ENCODE results near the gene SLX4IP. TPM values are rescaled to one million over a fixed set of nuclear protein-coding genes. Genes with fewer than 3 reads are reported as not detected.

Gene SLX4IP
- total and polyA plus RNA-seq, 2 of the 13 experiments (the other 11 are each of a cell fraction or from before 2014, with no cell fraction given), result 3.6 to 7.3 TPM

DNA sequence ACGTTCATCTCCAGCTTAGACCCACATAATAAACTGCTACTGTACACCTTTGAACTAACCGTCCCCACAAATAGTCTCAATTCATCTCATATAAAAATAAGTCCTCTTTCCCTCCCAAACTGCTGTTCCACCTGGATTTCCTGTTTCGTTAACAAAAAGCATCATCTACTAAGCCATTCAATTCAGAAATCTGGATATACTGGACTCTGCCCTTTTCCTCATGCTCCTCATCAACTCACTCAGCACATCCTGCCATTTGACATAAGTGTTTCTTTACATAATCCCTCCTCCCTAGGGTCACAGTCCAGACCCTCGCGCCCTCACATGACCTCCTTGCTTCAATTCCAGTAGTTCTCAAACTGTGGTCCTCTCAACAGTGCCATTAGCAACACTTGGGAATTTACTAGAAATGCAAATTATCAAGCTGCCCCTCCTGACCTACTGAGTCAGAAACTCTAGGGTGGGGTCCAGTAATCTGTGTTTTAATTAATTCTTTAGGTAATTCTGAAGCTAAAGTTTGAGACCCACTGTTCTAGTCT lies 5.6 kb upstream of the SLX4IP start (continued):
- TF ChIP-seq MEIS1 (CRISPR knock-in tag; IDR thresholded peaks at IDR 0.05; ENCODE audit: borderline replicate concordance) (peak; percentile 67; the same call in 1 of the 2 replicates), ADNP (CRISPR knock-in tag; IDR thresholded peaks at IDR 0.05) (no peak), KDM2A (CRISPR knock-in tag; IDR thresholded peaks at IDR 0.05; ENCODE audit: borderline replicate concordance, low read depth) (peak; percentile 54; the same call in 1 of the 2 replicates), ZNF782 (CRISPR knock-in tag; IDR thresholded peaks at IDR 0.05; ENCODE audit: borderline replicate concordance) (no peak), ZFP82 (CRISPR knock-in tag; IDR thresholded peaks at IDR 0.05; ENCODE audit: borderline replicate concordance) (no peak), YEATS2 (CRISPR knock-in tag; IDR thresholded peaks at IDR 0.05; ENCODE audit: borderline replicate concordance) (0 out of 2 replicates have a peak, but pooled peaks have one; percentile 31), KAT8 (CRISPR knock-in tag; IDR thresholded peaks at IDR 0.05) (0 out of 2 replicates have a peak, but pooled peaks have one; percentile 36), ZNF343 (CRISPR knock-in tag; IDR thresholded peaks at IDR 0.05) (no peak), WIZ (CRISPR knock-in tag; IDR thresholded peaks at IDR 0.05) (no peak), ZFAT (CRISPR knock-in tag; conservative IDR thresholded peaks at IDR 0.05) (no peak), NONO (IDR thresholded peaks at IDR 0.05) (no peak), NONO (CRISPR knock-in tag; conservative IDR thresholded peaks at IDR 0.05) (0 out of 2 replicates have a peak, but pooled peaks have one; percentile 36), ZFP1 (CRISPR knock-in tag; IDR thresholded peaks at IDR 0.05) (peak; percentile 33; the same call in 1 of the 2 replicates), IKZF1 (IDR thresholded peaks at IDR 0.05) (no peak), ZFP36L1 (CRISPR knock-in tag; IDR thresholded peaks at IDR 0.05) (peak; percentile 55; the same call in 1 of the 2 replicates), SOX5 (CRISPR knock-in tag; IDR thresholded peaks at IDR 0.05; ENCODE audit: borderline replicate concordance) (peak; percentile 80), SUZ12 (IDR thresholded peaks at IDR 0.05; ENCODE audit: low read depth, low read length) (no peak), ZFP41 (CRISPR knock-in tag; IDR thresholded peaks at IDR 0.05; ENCODE audit: borderline replicate concordance) (no peak), HNRNPL (IDR thresholded peaks at IDR 0.05; ENCODE audit: low read depth, low read length) (no peak), BORCS8-MEF2B (CRISPR knock-in tag; IDR thresholded peaks at IDR 0.05) (0 out of 2 replicates have a peak, but pooled peaks have one; percentile 60)
- TF ChIP-seq, protein P1, sequence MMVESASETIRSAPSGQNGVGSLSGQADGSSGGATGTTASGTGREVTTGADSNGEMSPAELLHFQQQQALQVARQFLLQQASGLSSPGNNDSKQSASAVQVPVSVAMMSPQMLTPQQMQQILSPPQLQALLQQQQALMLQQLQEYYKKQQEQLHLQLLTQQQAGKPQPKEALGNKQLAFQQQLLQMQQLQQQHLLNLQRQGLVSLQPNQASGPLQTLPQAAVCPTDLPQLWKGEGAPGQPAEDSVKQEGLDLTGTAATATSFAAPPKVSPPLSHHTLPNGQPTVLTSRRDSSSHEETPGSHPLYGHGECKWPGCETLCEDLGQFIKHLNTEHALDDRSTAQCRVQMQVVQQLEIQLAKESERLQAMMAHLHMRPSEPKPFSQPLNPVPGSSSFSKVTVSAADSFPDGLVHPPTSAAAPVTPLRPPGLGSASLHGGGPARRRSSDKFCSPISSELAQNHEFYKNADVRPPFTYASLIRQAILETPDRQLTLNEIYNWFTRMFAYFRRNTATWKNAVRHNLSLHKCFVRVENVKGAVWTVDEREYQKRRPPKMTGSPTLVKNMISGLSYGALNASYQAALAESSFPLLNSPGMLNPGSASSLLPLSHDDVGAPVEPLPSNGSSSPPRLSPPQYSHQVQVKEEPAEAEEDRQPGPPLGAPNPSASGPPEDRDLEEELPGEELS (CRISPR knock-in tag; IDR thresholded peaks at IDR 0.05), result 0 out of 2 replicates have a peak, but pooled peaks have one; percentile 24
- TF ChIP-seq, protein P2, sequence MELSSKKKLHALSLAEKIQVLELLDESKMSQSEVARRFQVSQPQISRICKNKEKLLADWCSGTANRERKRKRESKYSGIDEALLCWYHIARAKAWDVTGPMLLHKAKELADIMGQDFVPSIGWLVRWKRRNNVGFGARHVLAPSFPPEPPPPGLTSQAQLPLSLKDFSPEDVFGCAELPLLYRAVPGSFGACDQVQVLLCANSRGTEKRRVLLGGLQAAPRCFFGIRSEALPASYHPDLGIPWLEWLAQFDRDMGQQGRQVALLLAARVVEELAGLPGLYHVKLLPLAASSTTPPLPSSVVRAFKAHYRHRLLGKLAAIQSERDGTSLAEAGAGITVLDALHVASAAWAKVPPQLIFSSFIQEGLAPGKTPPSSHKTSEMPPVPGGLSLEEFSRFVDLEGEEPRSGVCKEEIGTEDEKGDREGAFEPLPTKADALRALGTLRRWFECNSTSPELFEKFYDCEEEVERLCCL (CRISPR knock-in tag; IDR thresholded peaks at IDR 0.05; ENCODE audit: borderline replicate concordance), result no peak
- TF ChIP-seq, protein P3, sequence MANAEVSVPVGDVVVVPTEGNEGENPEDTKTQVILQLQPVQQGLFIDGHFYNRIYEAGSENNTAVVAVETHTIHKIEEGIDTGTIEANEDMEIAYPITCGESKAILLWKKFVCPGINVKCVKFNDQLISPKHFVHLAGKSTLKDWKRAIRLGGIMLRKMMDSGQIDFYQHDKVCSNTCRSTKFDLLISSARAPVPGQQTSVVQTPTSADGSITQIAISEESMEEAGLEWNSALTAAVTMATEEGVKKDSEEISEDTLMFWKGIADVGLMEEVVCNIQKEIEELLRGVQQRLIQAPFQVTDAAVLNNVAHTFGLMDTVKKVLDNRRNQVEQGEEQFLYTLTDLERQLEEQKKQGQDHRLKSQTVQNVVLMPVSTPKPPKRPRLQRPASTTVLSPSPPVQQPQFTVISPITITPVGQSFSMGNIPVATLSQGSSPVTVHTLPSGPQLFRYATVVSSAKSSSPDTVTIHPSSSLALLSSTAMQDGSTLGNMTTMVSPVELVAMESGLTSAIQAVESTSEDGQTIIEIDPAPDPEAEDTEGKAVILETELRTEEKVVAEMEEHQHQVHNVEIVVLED (CRISPR knock-in tag; IDR thresholded peaks at IDR 0.05; ENCODE audit: borderline replicate concordance), result 0 out of 2 replicates have a peak, but pooled peaks have one; percentile 32
- TF ChIP-seq, protein P4, sequence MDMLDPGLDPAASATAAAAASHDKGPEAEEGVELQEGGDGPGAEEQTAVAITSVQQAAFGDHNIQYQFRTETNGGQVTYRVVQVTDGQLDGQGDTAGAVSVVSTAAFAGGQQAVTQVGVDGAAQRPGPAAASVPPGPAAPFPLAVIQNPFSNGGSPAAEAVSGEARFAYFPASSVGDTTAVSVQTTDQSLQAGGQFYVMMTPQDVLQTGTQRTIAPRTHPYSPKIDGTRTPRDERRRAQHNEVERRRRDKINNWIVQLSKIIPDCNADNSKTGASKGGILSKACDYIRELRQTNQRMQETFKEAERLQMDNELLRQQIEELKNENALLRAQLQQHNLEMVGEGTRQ (IDR thresholded peaks at IDR 0.05; ENCODE audit: low read depth, low read length), result 0 out of 2 replicates have a peak, but pooled peaks have one; percentile 6
- TF ChIP-seq, protein P4 (CRISPR knock-in tag; IDR thresholded peaks at IDR 0.05; ENCODE audit: borderline replicate concordance), result peak; percentile 53; the same call in 1 of the 2 replicates
